Vagina (tissue), 2 donors: ENCODE data around the gene OR6X1.

Experiments used
- CTCF ChIP-seq, 3 experiments: fragments of 450-650 bp in 2 of 3; fragments of 200-600 bp in 1 of 3; sonication (generic) in 1 of 3; IDR thresholded peaks; one replicate each; pipeline ENCODE4 v1.5.1; 2017 to 2019; ENCODE audit warnings: antibody characterized with exemption in 3 of 3, mild to moderate bottlenecking in 2 of 3, moderate library complexity in 2 of 3
- POLR2A ChIP-seq, 2 donors: fragments of 450-650 bp; IDR thresholded peaks; one replicate each; pipeline ENCODE4 v1.6.1; 2017; ENCODE audit warnings: antibody characterized with exemption in 2 of 2, mild to moderate bottlenecking in 2 of 2, moderate library complexity in 2 of 2

DNA sequence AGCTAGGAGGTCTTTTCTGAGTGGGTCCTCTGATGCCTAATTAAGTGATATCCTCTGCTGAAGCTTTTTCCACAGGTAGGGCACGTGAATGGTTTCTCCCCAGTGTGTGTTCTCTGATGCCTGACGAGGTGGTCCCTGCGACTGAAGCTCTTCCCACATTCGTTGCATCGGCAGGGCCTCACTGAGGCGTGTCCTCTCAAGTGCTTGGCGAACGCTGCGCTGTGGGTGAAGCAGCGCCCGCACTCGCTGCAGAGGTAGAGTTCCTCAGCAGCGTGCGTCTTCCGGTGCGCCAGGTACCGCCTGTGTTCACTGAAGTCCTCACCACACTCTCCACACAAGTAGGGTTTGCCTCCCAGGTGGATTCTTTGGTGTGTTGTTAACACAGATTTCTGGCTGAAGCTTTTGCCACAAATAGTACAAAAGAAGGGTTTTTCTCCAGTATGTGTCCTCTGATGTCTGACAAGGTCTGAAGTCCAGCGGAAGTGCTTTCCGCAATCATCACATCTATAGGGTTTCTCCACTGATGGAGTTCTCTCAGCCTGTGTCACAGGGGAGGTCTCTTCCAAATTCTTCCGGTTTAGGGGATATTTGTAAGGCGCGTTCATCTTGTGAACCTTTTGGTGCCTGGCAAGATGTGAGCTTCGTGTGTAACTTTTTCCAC is 28.2 kb downstream of the OR6X1 start:
- TF ChIP-seq CTCF (IDR thresholded peaks at IDR 0.05): no peak
- no peak for TF ChIP-seq POLR2A (IDR thresholded peaks at IDR 0.05)
